HG02870 (cell line): ENCODE measurements around the gene ZC3H12C.

Experiments
- ATAC-seq: cut with Tn5 transposase; IDR thresholded peaks from one replicate; pipeline ENCODE4 v1.9.1; 2021; ENCODE audit warnings: mild to moderate bottlenecking, moderate library complexity; ENCODE audit not compliant: unreplicated experiment

The ZC3H12C gene

DNA sequence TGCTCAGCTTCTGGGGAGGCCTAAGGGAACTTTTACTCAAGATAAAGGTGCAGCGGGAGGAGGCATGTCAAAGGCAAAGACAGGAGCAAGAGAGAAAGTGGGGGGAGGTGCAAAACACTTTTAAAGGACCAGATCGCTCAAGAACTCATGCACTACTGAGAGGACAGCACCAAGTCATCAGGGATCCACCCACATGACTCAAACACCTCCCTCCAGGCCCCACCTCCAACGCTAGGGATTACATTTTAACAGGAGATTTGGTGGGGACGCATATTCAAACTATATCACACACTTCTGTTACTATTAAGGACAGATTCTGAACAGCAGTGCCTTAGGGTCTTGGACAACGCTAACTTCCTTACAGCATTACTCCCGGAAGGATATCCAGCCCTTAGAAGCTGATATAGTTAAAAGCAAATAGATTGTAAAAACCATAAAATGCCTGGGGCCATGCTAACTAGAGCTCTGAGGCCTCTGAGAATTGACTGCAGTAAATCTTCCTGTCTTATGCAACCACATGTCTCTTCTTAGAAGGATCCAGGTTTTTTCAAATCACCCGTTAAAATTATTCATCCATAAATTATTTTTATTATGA is 16.7 kb upstream of the ZC3H12C start:
- no peak for ATAC-seq

DNA sequence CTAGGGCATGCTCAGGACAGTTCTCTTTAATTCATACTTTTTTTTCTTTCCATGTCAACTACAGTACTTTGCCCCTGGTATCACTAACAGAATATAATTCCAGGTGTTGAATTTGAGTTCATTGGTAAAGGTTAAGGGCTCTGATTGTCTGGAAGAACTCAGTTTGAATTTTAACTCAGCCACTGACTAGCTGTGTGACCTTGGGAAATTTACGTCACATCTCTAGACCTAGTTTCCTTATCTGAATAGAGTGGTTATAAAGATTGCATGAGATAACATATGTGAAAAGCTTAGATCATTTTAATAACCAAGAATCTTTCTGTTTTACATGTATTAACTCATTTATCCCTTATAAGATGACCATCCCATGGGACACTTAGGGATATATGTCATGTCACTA is 15.8 kb upstream of the ZC3H12C start:
- peak; percentile 21 for ATAC-seq

DNA sequence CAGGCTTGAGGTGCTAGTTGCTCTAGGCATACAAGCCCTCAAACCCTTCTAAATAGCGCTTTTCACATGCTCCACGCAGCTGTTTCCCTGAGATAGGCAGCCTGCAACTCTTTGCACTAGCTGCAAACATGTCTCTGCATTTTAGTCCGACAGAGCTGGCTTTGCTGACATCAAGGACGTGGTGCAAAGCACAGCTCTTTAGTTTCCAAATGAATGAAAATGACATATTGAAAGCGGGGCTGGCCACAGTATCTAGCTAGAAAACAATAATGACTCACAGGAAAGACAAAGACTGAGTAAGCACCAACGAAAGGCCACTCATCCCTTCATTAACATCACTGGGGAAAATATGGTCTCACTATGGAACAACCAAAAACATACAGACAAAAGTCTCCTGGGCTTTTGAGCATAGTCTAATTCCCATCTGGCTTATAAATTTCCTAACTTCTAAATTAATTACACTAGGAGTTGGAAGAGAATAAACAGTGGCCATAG is 15.3 kb upstream of the ZC3H12C start:
- ATAC-seq = peak; percentile 93

DNA sequence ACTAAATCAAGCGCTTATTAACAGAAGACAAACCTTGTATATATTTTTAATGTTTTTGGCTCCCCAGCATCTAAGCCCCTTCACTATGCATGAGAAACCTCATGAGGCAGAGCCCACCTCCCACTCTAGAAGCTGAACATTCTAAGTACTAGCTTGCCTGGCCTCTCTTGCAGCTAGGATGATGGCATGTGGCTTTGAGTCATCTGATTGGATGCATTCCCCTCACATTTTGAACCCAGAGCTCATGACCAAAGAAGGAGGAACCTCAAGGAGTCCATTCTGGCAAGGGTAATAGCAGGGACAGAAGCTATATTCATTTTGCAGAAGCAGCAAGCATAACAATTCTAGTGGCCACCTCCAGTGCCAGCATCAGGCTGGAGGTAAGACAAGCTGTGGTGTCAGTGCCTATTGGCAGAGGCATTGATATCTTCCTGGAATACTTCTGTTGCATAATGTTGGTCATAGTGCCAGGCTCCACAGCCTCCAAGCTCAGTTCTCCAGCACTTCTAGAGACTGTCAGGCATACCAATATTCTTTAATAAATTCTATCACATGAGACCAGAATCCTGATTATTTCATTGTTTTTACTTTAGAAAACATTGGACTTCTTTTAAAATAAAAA is 14.2 kb upstream of the ZC3H12C start:
- ATAC-seq = no peak

DNA sequence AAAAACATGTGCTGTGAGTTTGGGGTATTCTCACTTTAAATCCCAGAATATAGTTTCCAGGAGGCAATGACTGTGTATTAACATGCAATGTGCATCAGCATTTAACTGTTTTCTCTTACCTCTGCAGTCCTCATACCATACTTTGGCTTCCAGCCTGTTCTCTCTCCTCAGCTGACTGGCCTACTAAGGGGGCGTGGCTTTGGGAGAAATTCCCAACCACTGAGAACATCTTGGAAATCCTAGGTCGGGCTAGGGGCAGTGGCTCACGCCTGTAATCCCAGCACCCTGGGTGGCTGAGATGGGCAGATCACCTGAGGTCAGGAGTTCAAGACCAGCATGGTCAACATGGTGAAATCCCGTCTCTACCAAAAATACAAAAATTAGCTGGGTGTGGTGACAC is 13.5 kb upstream of the ZC3H12C start:
- no peak for ATAC-seq

DNA sequence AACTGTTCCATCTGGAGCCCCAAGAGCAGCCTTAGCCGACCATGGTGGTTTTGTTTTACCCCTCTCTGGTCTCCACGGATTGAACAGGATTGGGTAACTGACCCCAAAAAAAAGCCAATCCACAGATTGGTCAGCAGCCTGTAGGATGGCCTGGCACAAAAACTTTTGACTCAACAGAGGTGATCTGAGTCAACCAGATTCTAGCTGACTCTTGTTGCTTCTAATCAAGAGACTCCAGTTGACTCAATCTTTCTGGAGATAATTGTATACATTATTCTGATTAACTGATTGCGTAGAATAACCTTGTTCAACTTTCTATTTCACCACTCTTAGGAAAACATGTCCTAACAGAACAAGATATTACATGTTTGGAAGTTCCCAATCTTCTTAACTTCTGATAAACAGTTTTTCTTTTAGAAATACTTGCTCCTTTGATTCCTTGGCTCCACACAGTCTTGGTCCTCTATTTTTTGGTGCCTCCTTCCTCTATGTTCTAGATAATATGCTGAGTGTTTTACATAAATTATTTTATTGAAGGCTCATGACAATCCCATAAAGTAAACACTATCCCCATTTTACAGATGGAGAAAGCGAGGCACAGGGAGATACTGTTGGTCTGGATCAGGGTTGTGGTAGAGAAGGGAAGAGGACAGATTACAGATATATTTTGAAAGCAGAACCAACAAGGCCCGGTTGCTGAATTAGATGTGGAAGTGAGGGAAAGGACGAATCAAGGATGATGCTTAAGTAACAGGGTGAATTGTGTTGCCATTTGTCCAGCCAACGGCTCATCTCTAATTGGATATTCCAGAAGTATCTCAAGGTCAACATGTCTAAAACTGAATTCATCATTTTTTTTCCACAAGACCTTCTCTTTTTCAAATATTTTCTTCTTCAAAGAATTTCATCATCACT is 11.5 kb upstream of the ZC3H12C start:
- no peak for ATAC-seq

DNA sequence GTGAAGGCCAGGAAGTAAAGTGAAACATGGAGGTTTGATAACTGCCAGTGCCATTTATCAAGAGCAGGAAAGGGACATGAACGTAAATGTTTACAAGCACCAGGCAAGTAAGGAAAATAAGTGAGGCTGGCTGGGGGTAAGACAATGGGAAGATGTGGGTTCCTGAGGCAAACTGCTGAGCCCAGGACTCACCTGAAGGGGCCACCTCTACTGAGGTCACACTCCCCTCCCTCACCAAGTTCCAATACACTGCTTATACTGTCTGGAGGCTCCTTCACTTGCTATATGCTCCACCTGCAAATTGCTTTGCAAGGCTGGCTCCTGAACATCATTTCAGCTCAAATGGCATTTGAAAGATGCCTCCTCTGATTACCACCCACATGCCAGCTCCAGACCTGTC is 10.3 kb upstream of the ZC3H12C start:
- no peak for ATAC-seq

DNA sequence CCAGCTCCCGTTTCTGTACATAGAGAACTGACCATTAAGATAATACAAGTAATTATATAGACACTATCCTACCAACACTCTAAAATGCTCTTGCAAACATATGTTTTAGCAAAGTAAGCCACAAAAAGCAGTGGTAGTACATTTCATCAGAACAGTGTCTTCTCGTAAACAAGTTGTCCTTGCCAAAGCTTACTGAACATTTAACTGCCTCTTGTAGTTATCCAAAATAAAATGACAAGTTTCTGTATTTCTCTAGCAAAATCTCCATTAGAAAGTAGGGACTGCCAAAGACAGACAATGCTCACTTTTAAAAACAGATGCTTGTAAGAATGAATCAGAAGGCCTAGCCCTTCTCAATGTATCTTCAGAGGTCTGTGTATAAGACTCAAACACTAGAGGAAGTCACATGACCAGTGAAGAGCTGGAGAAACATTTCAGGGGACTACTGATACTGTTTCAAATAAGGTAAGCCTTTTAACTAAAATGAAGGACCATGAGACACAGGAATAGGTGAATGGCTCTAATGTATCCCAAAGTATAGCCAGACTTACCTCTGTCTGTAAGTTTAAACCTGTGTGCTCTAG is 7.8 kb upstream of the ZC3H12C start:
- ATAC-seq = no peak

DNA sequence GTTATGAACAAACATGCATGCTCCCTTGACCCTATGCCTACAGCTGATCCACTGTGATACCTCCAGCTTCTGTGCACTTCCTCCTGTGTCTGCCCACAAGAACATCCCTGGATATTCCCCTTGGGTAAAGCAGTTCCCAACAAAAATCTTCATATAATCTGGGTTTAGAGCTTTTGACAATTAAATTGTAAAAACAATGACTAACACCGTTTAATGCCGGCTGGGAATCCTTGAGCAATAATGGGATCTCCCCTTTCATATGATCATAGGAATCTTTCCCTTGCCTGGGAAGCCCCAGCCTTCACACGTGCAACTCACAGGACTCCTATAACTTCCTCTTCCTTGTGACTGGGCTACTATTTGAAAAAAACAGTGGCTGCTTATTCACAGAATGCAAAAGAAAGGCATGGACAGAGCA is 6.3 kb upstream of the ZC3H12C start:
- no peak for ATAC-seq

DNA sequence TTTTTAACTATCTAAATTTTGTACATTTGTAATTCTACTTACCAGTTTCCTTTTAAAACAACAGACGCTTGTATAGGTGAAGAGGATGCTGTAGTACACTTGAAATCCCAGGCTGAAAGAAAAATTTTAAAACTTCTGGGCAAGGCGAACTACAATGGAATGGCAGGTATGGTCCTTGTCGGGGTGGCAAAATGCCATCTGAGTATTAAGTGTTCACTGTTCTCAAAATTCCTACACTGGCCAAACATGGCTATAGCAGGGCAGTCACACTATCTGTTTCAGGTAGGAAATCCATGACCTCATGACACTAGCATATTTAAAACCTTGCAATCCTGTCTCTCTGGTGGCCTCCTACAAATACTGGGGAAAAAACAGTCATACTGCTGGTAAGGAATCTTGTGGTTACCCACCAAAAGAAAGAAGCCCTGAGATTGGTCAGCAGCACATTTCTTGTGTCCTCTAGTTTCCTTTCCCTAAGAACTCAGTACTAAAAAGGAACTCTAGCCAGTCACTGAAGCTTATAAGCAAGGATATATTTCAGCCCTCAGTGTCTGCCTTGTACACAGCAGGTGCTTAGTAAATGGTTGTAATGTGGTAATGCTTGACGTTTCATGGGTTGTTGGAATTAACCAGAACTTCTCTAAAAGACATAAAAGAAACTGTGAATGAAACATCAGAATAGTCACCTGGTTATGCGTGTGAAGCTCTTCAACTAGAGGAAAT is 5.2 kb upstream of the ZC3H12C start:
- no peak for ATAC-seq

DNA sequence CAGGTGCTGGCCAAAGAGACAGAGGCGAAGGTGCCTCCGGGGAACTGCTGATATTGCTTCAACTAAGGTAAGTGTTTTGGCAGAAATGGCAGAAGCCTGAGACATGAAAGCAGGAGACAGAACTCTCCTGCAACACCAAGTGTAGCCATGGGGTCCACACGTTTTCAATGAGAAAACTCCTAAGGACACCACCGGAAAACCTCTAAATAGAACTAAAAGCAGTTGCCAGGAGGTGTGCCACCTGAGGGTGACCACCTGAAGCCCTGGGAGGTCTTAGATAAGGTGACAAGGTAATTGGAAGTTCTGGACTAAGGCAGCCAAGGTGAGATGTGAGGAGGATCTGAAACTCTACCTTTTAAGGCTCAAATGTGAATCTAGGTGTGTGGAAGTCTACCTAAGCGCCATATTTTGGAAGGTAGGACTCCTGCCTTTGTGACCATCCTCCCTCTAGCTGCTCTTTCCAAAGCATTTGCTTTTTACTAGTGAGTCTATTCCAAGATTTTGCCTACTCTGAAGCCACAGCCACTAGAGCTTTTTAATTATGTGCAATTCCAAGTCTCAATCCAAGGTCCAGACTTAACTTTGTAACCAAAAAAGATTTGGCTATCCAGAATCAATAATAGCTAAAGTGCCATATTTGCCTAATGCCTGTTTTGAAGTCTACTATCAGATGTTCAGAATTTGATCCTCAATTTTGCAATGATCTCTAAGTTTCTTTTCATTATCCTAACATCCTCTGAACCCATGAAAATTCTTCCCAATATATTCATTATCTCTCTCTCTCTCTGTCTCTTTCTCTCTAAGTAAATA is 4.5 kb upstream of the ZC3H12C start:
- no peak for ATAC-seq

DNA sequence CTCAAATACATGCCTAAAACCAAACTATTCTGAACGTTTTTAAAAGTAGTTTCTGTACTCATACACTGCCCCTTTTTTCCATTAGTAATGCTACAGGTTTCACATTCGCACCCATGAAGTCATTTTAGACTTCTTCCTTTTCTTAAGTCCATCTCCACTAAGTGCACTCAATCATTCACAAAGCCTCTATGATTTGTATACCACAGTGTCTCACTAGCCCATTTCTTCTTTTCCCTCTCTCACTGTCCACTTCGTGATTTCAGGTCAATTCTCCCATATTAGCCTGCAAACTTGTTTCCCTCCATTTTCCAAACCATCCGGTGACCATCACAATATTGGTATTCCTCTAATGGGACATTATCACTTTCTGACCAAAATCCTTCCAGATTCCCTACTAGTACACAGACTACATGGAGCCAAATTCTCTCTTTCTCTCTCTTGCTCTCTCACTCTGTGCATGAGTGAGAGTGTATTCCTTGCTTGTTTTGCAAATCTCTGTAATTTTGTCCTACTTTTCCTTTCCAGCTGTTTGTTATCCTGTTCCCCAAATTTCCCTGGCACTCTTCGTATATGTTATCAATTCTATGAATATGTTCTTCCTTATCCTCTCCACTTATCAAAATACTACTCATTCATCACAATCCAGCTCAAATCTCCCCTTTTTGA is 3.4 kb upstream of the ZC3H12C start:
- no peak for ATAC-seq

DNA sequence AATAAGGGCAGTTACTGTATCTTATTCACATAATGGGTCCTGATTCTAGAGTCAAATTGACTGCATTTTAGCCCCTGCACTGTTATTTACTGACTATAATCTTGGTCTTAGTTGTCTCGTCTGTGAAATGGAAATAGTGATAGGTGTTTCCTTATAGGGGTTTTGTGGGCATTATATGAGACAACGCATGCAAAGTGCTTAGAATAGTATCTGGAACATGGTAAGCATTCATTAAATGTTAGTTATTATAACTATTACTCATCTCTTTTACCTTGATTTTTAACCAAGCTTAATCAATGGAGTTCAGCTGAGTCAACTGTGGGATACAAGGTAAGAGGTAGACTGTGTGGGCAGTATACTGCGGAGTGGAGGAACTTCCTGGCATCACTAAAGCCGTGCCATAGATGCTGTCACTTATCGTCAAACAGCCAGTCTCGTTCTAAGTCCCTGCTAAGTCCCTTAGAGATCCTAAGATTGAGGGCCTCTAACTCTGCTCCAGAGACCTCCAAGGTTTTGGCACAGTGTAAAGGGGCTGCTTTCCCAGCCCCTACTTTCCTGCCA is 2.6 kb upstream of the ZC3H12C start:
- ATAC-seq = no peak

DNA sequence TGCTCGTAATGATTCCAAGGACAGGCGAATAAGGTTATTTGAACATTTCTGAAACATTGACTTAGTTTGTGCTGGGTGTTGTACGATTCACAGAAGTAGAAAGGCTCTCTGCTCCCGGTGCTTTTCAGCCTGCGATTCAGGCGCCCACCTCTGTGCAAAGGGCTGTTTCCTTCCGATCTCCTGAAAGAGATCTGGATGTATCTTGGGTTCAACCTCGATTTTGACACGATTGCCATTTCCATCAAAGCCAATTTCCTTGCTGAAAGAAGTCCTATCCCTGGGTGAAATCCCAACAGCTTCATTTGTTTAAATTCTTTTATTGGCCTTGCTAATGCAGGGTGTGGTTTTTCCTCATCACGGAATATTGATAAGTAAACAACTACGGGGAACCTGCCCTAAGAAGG is 1.1 kb upstream of the ZC3H12C start:
- ATAC-seq = no peak

DNA sequence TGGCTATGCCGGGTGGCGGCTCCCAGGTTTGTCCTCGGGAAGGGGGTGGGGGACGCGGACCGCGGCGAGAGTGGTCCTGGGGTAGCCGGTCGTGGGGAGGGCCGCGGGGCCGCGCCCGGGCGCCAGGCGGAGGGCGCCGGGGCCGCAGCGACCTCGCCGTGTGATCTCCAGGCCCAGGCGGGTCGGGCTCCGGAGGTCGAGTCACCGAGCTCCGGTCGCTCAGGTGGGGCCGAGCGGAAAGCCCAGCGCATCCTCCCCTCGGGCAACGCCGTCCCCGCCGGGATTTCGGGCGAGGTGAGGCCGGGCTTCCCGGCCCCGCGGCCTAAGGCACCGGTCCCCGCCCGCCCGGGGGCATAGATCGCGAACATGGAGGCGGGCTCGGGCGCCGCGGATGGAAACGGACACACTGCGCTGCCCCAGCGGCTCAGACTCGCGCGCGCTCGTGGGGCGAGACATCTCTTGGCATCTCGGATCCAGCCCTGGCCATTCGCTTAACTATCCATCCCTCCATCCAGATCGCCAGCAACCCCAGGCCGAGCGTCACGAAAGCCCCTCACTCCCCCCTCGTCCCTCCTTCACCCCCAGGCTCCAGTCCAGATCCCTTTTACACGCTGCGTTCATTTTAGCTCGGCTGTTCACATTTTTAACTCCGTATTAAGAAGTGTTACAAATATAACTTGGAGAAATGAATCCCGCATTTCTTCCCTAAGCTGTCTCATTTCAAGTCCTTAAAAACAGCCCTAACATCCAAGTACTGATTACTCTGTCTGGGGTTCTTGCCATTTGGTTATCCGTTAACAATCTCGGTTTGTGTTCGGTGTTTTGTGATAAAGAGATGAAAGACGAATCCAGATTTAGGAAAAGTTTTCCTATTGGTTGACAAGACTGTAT is 460 bp downstream of the ZC3H12C start:
- no peak for ATAC-seq

DNA sequence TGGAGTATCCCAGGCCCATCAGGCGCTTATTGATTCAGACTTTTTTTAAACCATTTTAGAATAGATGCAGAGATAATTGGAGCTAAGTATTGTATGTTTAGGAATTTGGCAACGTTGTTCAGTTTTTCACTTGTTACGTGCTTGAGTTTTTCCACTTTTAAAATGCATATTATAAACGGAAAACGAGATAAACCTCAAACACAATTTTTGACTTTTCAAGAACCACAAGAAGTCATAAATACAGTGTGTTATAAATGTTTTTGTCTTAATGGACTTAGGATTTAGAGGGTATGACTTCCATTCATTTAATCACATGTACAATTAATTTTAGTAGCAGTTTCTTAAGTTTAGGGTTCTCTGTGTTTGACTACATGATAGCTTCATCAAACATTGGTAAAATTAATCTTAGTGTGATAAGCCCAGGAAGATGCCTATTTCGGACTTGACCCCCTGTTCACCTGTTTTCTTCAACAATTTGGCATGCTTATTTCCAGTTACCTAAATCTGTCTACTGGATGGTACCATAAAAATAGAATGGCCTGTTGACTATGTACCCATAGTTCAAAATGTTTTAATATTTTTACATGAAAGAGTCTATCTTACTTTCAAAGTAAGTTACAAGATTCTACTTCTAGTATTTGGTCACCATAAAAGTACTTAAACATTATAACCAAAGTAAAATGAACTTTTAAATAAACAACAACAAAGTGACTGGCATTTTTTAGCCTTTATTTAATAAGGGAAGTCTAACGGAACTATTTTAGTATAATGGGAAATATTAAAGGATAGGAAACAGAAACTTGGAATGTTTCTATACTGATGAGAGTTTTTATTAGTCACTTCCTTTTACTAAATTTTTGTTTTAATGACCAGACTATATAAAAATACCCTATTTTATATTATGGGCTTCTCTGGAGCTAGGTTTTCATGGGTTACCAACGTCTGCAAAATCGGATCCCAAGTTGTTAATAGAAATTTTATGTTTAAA is 1.4 kb downstream of the ZC3H12C start:
- no peak for ATAC-seq

DNA sequence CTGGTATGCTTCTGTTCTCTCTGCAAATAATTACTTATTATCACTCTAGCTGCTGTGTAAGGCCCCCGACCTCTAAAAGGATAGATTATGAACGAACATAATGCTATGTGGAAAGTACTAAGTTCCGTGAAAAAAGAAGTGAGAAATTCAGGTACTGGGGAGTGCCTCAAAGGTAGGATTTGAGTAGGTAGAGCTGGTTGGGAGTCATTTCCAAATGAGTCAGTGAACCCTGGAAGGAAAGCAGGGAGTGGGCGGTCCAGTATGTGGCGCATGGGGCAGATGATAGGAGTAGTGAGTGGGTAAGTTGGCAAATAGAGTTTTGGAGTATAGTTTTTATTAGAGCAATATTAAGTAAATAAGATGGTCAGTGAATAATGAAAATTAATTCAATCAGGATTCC is 2.4 kb downstream of the ZC3H12C start:
- ATAC-seq = no peak
